H1 (cell line): ENCODE results near the gene HRH4. TPM values are rescaled to one million over a fixed set of nuclear protein-coding genes. Genes with fewer than 3 reads are reported as not detected.

Source experiments
- CTCF ChIA-PET: fragments of 300-600 bp; sonication (Branson Sonifier 250); formaldehyde crosslinking; loops from one replicate; lab custom pipeline; 2021; ENCODE audit not compliant: partially characterized antibody; lab: Charles Lee
- POLR2A ChIA-PET: fragments of 300-600 bp; sonication (Branson Sonifier 250); formaldehyde crosslinking; loops from one replicate; lab custom pipeline; 2021; ENCODE audit warnings: inconsistent platforms; ENCODE audit not compliant: partially characterized antibody; lab: Charles Lee
- DNase-seq, 2 experiments: peaks; one replicate each; pipeline versions ENCODE4 v3.0.0 to v3.0.0-alpha.2; 2010 to 2022; ENCODE audit warnings: low spot score in 2 of 2, low read depth in 1 of 2, mixed read lengths in 1 of 2
- FAIRE-seq: peaks from 2 replicates; lab custom pipeline; 2011; peaks lifted over from hg19 to GRCh38; lab: Jason Lieb, UNC
- H2AFZ ChIP-seq: 2 replicates; pipeline ENCODE4 v1.8.1; 2012; ENCODE audit warnings: low read length, inconsistent platforms
- H2AK5ac ChIP-seq: 2 replicates; pipeline ENCODE4 v1.6.1; 2013; ENCODE audit warnings: low read depth, low read length
- H2BK120ac ChIP-seq: replicated peaks from 2 replicates; pipeline ENCODE3; 2013; ENCODE audit warnings: low read depth, low read length, inconsistent platforms
- H2BK12ac ChIP-seq: 2 replicates; pipeline ENCODE4 v1.6.1; 2013; ENCODE audit warnings: low read depth, low read length
- H2BK15ac ChIP-seq: 2 replicates; pipeline ENCODE4 v1.6.1; 2013; ENCODE audit warnings: low read length
- H2BK20ac ChIP-seq: 2 replicates; pipeline ENCODE4 v1.6.1; 2013; ENCODE audit warnings: low read length
- H2BK5ac ChIP-seq: 2 replicates; pipeline ENCODE4 v1.6.1; 2013; ENCODE audit warnings: low read depth, low read length
- H3K14ac ChIP-seq: 2 replicates; pipeline ENCODE4 v1.6.1; 2013; ENCODE audit warnings: inconsistent platforms; ENCODE audit not compliant: insufficient read length
- H3K18ac ChIP-seq: 2 replicates; pipeline ENCODE4 v1.6.1; 2013; ENCODE audit warnings: low read length; ENCODE audit errors: extremely low read depth
- H3K23ac ChIP-seq: 2 replicates; pipeline ENCODE4 v1.6.1; 2013; ENCODE audit warnings: inconsistent platforms; ENCODE audit not compliant: insufficient read length
- H3K23me2 ChIP-seq: 2 replicates; pipeline ENCODE4 v1.6.1; 2013; ENCODE audit warnings: low read depth, low read length
- H3K27ac ChIP-seq: 2 replicates; pipeline ENCODE4 v1.6.1; 2011; ENCODE audit warnings: low read depth, low read length, inconsistent platforms
- H3K27me3 ChIP-seq, 4 experiments: replicated peaks in 1 of 4; 1 replicate in 1 of 4; 2 replicates in 3 of 4; pipeline versions ENCODE4 v1.6.1 to v1.8.1; 2011 to 2013; ENCODE audit warnings: low read length in 3 of 4, mild to moderate bottlenecking in 3 of 4, inconsistent platforms in 2 of 4, mixed read lengths in 2 of 4, moderate library complexity in 1 of 4; ENCODE audit not compliant: control insufficient read depth in 3 of 4, insufficient read depth in 3 of 4; ENCODE audit errors: extremely low read depth in 1 of 4
- H3K36me3 ChIP-seq, 4 experiments: 2 replicates each; pipeline versions ENCODE4 v1.6.1 to v1.8.1; 2011 to 2013; ENCODE audit warnings: mild to moderate bottlenecking in 4 of 4, low read length in 3 of 4, moderate library complexity in 2 of 4, control low read depth in 1 of 4, inconsistent platforms in 1 of 4; ENCODE audit not compliant: insufficient read depth in 4 of 4, control insufficient read depth in 2 of 4
- H3K4ac ChIP-seq: replicated peaks from 2 replicates; pipeline ENCODE3; 2013; ENCODE audit warnings: low read length, low read depth, mixed read lengths, inconsistent platforms; ENCODE audit not compliant: insufficient read length
- H3K4me1 ChIP-seq, 4 experiments: replicated peaks in 1 of 4; 1 replicate in 1 of 4; 2 replicates in 3 of 4; pipeline versions ENCODE4 v1.6.1 to v1.8.1; 2011 to 2013; ENCODE audit warnings: low read length in 3 of 4, inconsistent platforms in 2 of 4, mixed read lengths in 1 of 4; ENCODE audit not compliant: insufficient read depth in 4 of 4, control insufficient read depth in 3 of 4
- H3K4me2 ChIP-seq, 2 experiments: 2 replicates each; pipeline versions ENCODE4 v1.6.1 to v1.8.1; 2011 to 2013; ENCODE audit warnings: low read depth in 2 of 2, low read length in 2 of 2, control low read depth in 1 of 2, inconsistent platforms in 1 of 2, mild to moderate bottlenecking in 1 of 2; ENCODE audit not compliant: insufficient read depth in 1 of 2
- H3K4me3 ChIP-seq, 4 experiments: fragments of 200-600, 300-600 bp in 1 of 4; sonication (generic), shearing (Covaris generic), sonication (Bioruptor Twin) in 1 of 4; 2 replicates each; pipeline versions ENCODE4 v1.5.1 to v1.8.1; 2011 to 2016; ENCODE audit warnings: low read length in 4 of 4, low read depth in 3 of 4, control low read depth in 2 of 4, inconsistent platforms in 2 of 4, mild to moderate bottlenecking in 2 of 4, mixed read lengths in 1 of 4, moderate library complexity in 1 of 4; ENCODE audit not compliant: insufficient read depth in 2 of 4; ENCODE audit errors: extremely low read depth in 1 of 4
- H3K56ac ChIP-seq: replicated peaks from 2 replicates; pipeline ENCODE3; 2013; ENCODE audit warnings: low read depth, mild to moderate bottlenecking, mixed read lengths, low read length, inconsistent platforms; ENCODE audit not compliant: insufficient read length
- H3K79me1 ChIP-seq: 2 replicates; pipeline ENCODE4 v1.6.1; 2013; ENCODE audit warnings: low read depth, low read length, control low read depth
- H3K79me2 ChIP-seq, 2 experiments: 2 replicates each; pipeline versions ENCODE4 v1.6.1 to v1.8.1; 2012 to 2013; ENCODE audit warnings: low read length in 2 of 2, mild to moderate bottlenecking in 2 of 2, inconsistent platforms in 1 of 2; ENCODE audit not compliant: insufficient read depth in 2 of 2, control insufficient read depth in 1 of 2
- H3K9ac ChIP-seq, 4 experiments: replicated peaks in 1 of 4; 1 replicate in 1 of 4; 2 replicates in 3 of 4; pipeline versions ENCODE4 v1.6.1 to v1.8.1; 2011 to 2013; ENCODE audit warnings: low read depth in 3 of 4, low read length in 3 of 4, control low read depth in 2 of 4, mild to moderate bottlenecking in 2 of 4, moderate library complexity in 2 of 4, inconsistent platforms in 1 of 4; ENCODE audit errors: extremely low read depth in 1 of 4
- H3K9me3 ChIP-seq, 2 experiments: 2 replicates each; pipeline versions ENCODE4 v1.6.1 to v1.8.1; 2012 to 2013; ENCODE audit warnings: mild to moderate bottlenecking in 2 of 2, moderate library complexity in 2 of 2, control low read depth in 1 of 2, inconsistent platforms in 1 of 2, low read depth in 1 of 2, low read length in 1 of 2, mixed read lengths in 1 of 2; ENCODE audit not compliant: insufficient read depth in 2 of 2
- H4K20me1 ChIP-seq, 2 experiments: replicated peaks in 1 of 2; 2 replicates each; pipeline versions ENCODE3 to v1.8.1; 2011 to 2013; ENCODE audit warnings: inconsistent platforms in 2 of 2, low read length in 2 of 2, mild to moderate bottlenecking in 1 of 2; ENCODE audit not compliant: insufficient read depth in 2 of 2, control insufficient read depth in 1 of 2
- H4K5ac ChIP-seq: 2 replicates; pipeline ENCODE4 v1.6.1; 2013; ENCODE audit warnings: low read length, low read depth, mixed read lengths, inconsistent platforms; ENCODE audit not compliant: insufficient read length
- H4K8ac ChIP-seq: 2 replicates; pipeline ENCODE4 v1.8.0; 2013; ENCODE audit warnings: mild to moderate bottlenecking, moderate library complexity, low read length, inconsistent platforms; ENCODE audit not compliant: insufficient read depth; ENCODE audit errors: extremely low read depth
- H4K91ac ChIP-seq: replicated peaks from 2 replicates; pipeline ENCODE3; 2013; ENCODE audit warnings: low read length, mixed read lengths, inconsistent platforms; ENCODE audit not compliant: insufficient read length
- BRCA1 ChIP-seq: IDR thresholded peaks from 2 replicates; pipeline ENCODE4 v1.6.1; 2012; ENCODE audit warnings: low read depth, low read length, improper control_type of control experiment
- CEBPB ChIP-seq: IDR thresholded peaks from 2 replicates; pipeline ENCODE4 v1.6.1; 2012; ENCODE audit warnings: low read depth, low read length
- CTBP2 ChIP-seq: IDR thresholded peaks from 2 replicates; pipeline ENCODE4 v1.7.0; 2011; ENCODE audit warnings: borderline replicate concordance, mild to moderate bottlenecking, moderate library complexity, mixed read lengths, low read length; ENCODE audit not compliant: insufficient read depth, insufficient read length
- EP300 ChIP-seq, 2 experiments: IDR thresholded peaks; 1 replicate in 1 of 2; 2 replicates in 1 of 2; pipeline ENCODE4 v1.6.1; 2011 to 2012; ENCODE audit warnings: low read depth in 2 of 2, low read length in 2 of 2, mild to moderate bottlenecking in 2 of 2, borderline replicate concordance in 1 of 2, inconsistent platforms in 1 of 2, moderate library complexity in 1 of 2
- MAFK ChIP-seq: IDR thresholded peaks from 2 replicates; pipeline ENCODE4 v1.6.1; 2012; ENCODE audit warnings: low read depth, mild to moderate bottlenecking, improper control_type of control experiment, low read length
- RFX5 ChIP-seq: IDR thresholded peaks from 2 replicates; pipeline ENCODE4 v1.6.1; 2011; ENCODE audit warnings: low read depth, low read length, improper control_type of control experiment, borderline replicate concordance
- SIN3A ChIP-seq, 2 experiments: IDR thresholded peaks in 1 of 2; conservative IDR thresholded peaks in 1 of 2; 2 replicates each; pipeline ENCODE4 v1.6.1; 2011 to 2012; ENCODE audit warnings: low read length in 2 of 2, improper control_type of control experiment in 1 of 2, low read depth in 1 of 2, mild to moderate bottlenecking in 1 of 2
- SP4 ChIP-seq: IDR thresholded peaks from 2 replicates; pipeline ENCODE4 v1.6.1; 2012; ENCODE audit warnings: low read length, inconsistent platforms
- SUZ12 ChIP-seq: fragments of 200-600 bp; sonication (generic); IDR thresholded peaks from 2 replicates; pipeline ENCODE4 v1.6.1; 2012; ENCODE audit warnings: mild to moderate bottlenecking, inconsistent platforms, low read length, moderate library complexity, mixed read lengths
- TAF7 ChIP-seq: optimal IDR thresholded peaks from 2 replicates; pipeline ENCODE3; 2011; ENCODE audit warnings: low read depth, mild to moderate bottlenecking, inconsistent platforms, low read length, moderate library complexity, borderline replicate concordance
- TBP ChIP-seq: IDR thresholded peaks from 2 replicates; pipeline ENCODE4 v1.6.1; 2011; ENCODE audit warnings: low read depth, low read length, improper control_type of control experiment
- ZNF274 ChIP-seq: IDR thresholded peaks from 2 replicates; pipeline ENCODE4 v1.7.0; 2012; ENCODE audit warnings: low read length, borderline replicate concordance; ENCODE audit errors: extremely low read depth
- WGBS, 2 experiments: shearing (Covaris generic) in 1 of 2; methylation state at CpG; one replicate each; pipeline versions ENCODE4 v1.1.6 to v1.1.7; 2013 to 2015; ENCODE audit warnings: low lambda C conversion rate in 2 of 2, mixed read lengths in 2 of 2, inconsistent platforms in 1 of 2, low coverage in 1 of 2, missing lambda C conversion rate in 1 of 2; ENCODE audit not compliant: insufficient replicate concordance in 2 of 2, insufficient coverage in 1 of 2, insufficient read length in 1 of 2; ENCODE audit errors: extremely low coverage in 1 of 2, missing lambda C conversion rate in 1 of 2; 5-methylcytosine and 5-hydroxymethylcytosine counted together
- long read RNA-seq, 2 experiments: library from RNA in 1 of 2; library from capped mRNA in 1 of 2; stranded (forward); transcript quantifications; one replicate each; pipeline ENCODE4 v2.0.0, GENCODE V29; 2021; ENCODE audit warnings: inconsistent platforms in 1 of 2
- polyA minus RNA-seq, 3 experiments: library from RNA; depleted of rRNA, polyadenylated mRNA; stranded (reverse); fragments of >200 nt; gene quantifications; 1 replicate in 2 of 3; 2 replicates in 1 of 3; pipeline ENCODE4 v1.2.3, GENCODE V29; 2011
- polyA plus RNA-seq, 7 experiments: library from polyadenylated mRNA; depleted of rRNA in 3 of 7; stranded (reverse) in 5 of 7; unstranded in 2 of 7; fragments of >200 nt in 5 of 7; fragments of 200-250 nt in 2 of 7; gene quantifications; 1 replicate in 5 of 7; 2 replicates in 1 of 7; 4 replicates in 1 of 7; pipeline versions ENCODE4 v1.2.1 to v1.2.3, GENCODE V29; 2011 to 2013; ENCODE audit warnings: missing spikeins in 2 of 7, mixed read lengths in 2 of 7
- total RNA-seq: library from RNA; stranded (reverse); fragmentation: NEBNext Ultra II Directional; extraction: Animal tissue kit (Norgen Biotek cat#: 25700); gene quantifications from 2 replicates; pipeline ENCODE4 v1.2.1, GENCODE V29; 2021

The HRH4 gene
- not detected in 2 replicates for total RNA-seq
- polyA plus RNA-seq (2011; rRNA removed) = 0.02 and 0.03 TPM in 2 replicates
- polyA plus RNA-seq (2011; cell fraction: cytosol; rRNA removed) = not detected
- not detected for polyA plus RNA-seq (2011; cell fraction: nucleus; rRNA removed)
- 0.28 TPM in 1 of 4 replicates, not detected in the others for polyA plus RNA-seq (2012, experiment 1 of 2)
- polyA plus RNA-seq (2012, experiment 2 of 2) = not detected
- polyA plus RNA-seq (2013, experiment 1 of 2) = 0.02 TPM
- polyA plus RNA-seq (2013, experiment 2 of 2) = 0.02 TPM
- not detected in 2 replicates for polyA minus RNA-seq (2011; rRNA and poly(A)+ RNA removed)
- polyA minus RNA-seq (2011; cell fraction: cytosol; rRNA and poly(A)+ RNA removed) = not detected
- polyA minus RNA-seq (2011; cell fraction: nucleus; rRNA and poly(A)+ RNA removed) = not detected
- long read RNA-seq, experiment 1 = 0 reads
- long read RNA-seq, experiment 2 = 0 reads

GRCh38 chr18:24460388-24460787, at the start of gene HRH4:
HRH4 (plus strand) TSS chr18:24460637; CDS start chr18:24460729, 92 bp downstream.
- CTCF ChIA-PET = interaction anchor here (0.8 to 6.0 kb wide), 5 partner anchors 13 to 101 kb away, joined by 3 to 42 read pairs (median 3); no protein-coding TSS in a partner anchor
- Histone ChIP-seq H3K23me2 (no peaks in the 10 kb centered on the region), H3K79me2 (no peaks in the 10 kb centered on the region), H4K5ac (no peak within 1 kb of the TSS), H2BK120ac (no peak within 1 kb of the TSS), H3K27ac (no peak within 1 kb of the TSS), H3K14ac (no peak within 1 kb of the TSS), H2BK20ac (no peak within 1 kb of the TSS), H2AK5ac (no peak within 1 kb of the TSS), H3K36me3 (no peaks in the 10 kb centered on the region), H3K9me3 (no peaks in the 10 kb centered on the region), H3K4me1 (0 out of 7 replicates have a peak, but pooled peaks cover 0 to 3% (median 0%) of the 10 kb centered on the region in 4 experiments), H2AFZ (no peak within 1 kb of the TSS), H3K9ac (no peak within 1 kb of the TSS), H2BK12ac (no peak within 1 kb of the TSS), H3K79me1 (no peaks in the 10 kb centered on the region), H4K8ac (no peak within 1 kb of the TSS), H3K4me2 (no peak within 1 kb of the TSS), H3K4ac (no peak within 1 kb of the TSS), H3K4me3 (no peak within 1 kb of the TSS), H4K91ac (no peak within 1 kb of the TSS), H3K18ac (no peak within 1 kb of the TSS), H4K20me1 (no peaks in the 10 kb centered on the region), H2BK5ac (no peak within 1 kb of the TSS), H3K56ac (no peak within 1 kb of the TSS), H3K27me3 (no peaks in the 10 kb centered on the region), H3K23ac (no peak within 1 kb of the TSS), H2BK15ac (no peak within 1 kb of the TSS)
- no peak for DNase-seq
- POLR2A ChIA-PET = interaction anchor here (1.1 kb wide), 1 partner anchor 11 kb away, joined by 4 read pairs; no protein-coding TSS in a partner anchor
- FAIRE-seq = no peak
- 88% methylated on average over 1 of the region's 1 CpG; no CpG with 5 or more reads in 1 of the 2 experiments for whole genome bisulfite sequencing, 2 experiments
- TF ChIP-seq MAFK (no peak), CEBPB (no peak), BRCA1 (no peak), CTBP2 (no peak), TAF7 (no peak), SUZ12 (no peak), RFX5 (no peak), SP4 (no peak), EP300 (IDR thresholded peaks at IDR 0.05; ENCODE audit: borderline replicate concordance in 1 of 2, low read depth in 2 of 2, low read length in 2 of 2) (no peak), TBP (no peak), ZNF274 (no peak), SIN3A (conservative IDR thresholded peaks at IDR 0.05 in 1 of 2, IDR thresholded peaks at IDR 0.05 in 1 of 2; ENCODE audit: low read depth in 1 of 2, low read length in 2 of 2) (no peak)
